ENCODE results near the gene DYNC1I1. TPM values are rescaled to one million over a fixed set of nuclear protein-coding genes. Genes with fewer than 3 reads are reported as not detected.

DYNC1I1 gene
- total RNA-seq, 2 experiments from 2014 or later = 0.08 TPM; not detected in 1

- Mint-ChIP-seq H3K4me3 (no peak overlapping the region), H3K36me3 (ENCODE audit: low read depth) (no peaks in the 10 kb centered on the region), H3K27me3 (peaks cover 34% of the 10 kb centered on the region), H3K4me1 (ENCODE audit: low read depth) (no peaks in the 10 kb centered on the region), H3K9me3 (no peaks in the 10 kb centered on the region), H3K27ac (no peak overlapping the region)
- ChIA-PET CTCF (no interaction called here), POLR2A (no interaction called here)
- ATAC-seq (ENCODE audit: poor library complexity) (no peak), DNase-seq (no peak)
- Histone ChIP-seq H3K27me3 (ENCODE audit: control insufficient read depth in 1 of 2, insufficient read depth in 2 of 2, low read length in 2 of 2) (peaks cover 0 to 3% of the 10 kb centered on the region in 2 experiments), H3K9me3 (ENCODE audit: control insufficient read depth in 1 of 2, insufficient read depth in 1 of 2, low read length in 2 of 2) (no peaks in the 10 kb centered on the region), H3K36me3 (ENCODE audit: insufficient read depth, low read length) (no peaks in the 10 kb centered on the region), H3K4me1 (ENCODE audit: insufficient read depth, low read length) (no peaks in the 10 kb centered on the region), H3K4me3 (ENCODE audit: low read length) (no peak overlapping the region), H3K27ac (ENCODE audit: low read depth in 1 of 2, low read length in 2 of 2) (no peak overlapping the region)
- TF ChIP-seq CTCF (IDR thresholded peaks at IDR 0.05) = no peak
- intact Hi-C loops (cut with DNase I, micrococcal nuclease) = no loop called here
Observed at GRCh38 chr7:95755277-95755934, 16.9 kb upstream of the DYNC1I1 start.

GRCh38 chr7:95758187-95758586 lies 14.2 kb upstream of the DYNC1I1 start:
- Histone ChIP-seq H3K27me3 (ENCODE audit: control insufficient read depth in 1 of 2, insufficient read depth in 2 of 2, low read length in 2 of 2) (peaks cover 0 to 3% of the 10 kb centered on the region in 2 experiments), H3K36me3 (ENCODE audit: insufficient read depth, low read length) (no peaks in the 10 kb centered on the region), H3K27ac (ENCODE audit: low read depth in 1 of 2, low read length in 2 of 2) (no peak overlapping the region), H3K4me1 (ENCODE audit: insufficient read depth, low read length) (no peaks in the 10 kb centered on the region), H3K9me3 (ENCODE audit: control insufficient read depth in 1 of 2, insufficient read depth in 1 of 2, low read length in 2 of 2) (no peaks in the 10 kb centered on the region), H3K4me3 (ENCODE audit: low read length) (no peak overlapping the region)
- DNase-seq (no peak), ATAC-seq (ENCODE audit: poor library complexity) (no peak)
- Mint-ChIP-seq H3K27me3 (peaks cover 30% of the 10 kb centered on the region), H3K36me3 (ENCODE audit: low read depth) (no peaks in the 10 kb centered on the region), H3K4me3 (no peak overlapping the region), H3K9me3 (no peaks in the 10 kb centered on the region), H3K4me1 (ENCODE audit: low read depth) (no peaks in the 10 kb centered on the region), H3K27ac (no peak overlapping the region)
- ChIA-PET CTCF (no interaction called here), POLR2A (no interaction called here)
- TF ChIP-seq CTCF (IDR thresholded peaks at IDR 0.05) = no peak
- intact Hi-C loops (cut with DNase I, micrococcal nuclease) = no loop called here

GRCh38 chr7:95766086-95766485 lies 6.3 kb upstream of the DYNC1I1 start:
- Histone ChIP-seq H3K4me1 (ENCODE audit: insufficient read depth, low read length) (no peaks in the 10 kb centered on the region), H3K36me3 (ENCODE audit: insufficient read depth, low read length) (no peaks in the 10 kb centered on the region), H3K9me3 (ENCODE audit: control insufficient read depth in 1 of 2, insufficient read depth in 1 of 2, low read length in 2 of 2) (no peaks in the 10 kb centered on the region), H3K27ac (ENCODE audit: low read depth in 1 of 2, low read length in 2 of 2) (no peak overlapping the region), H3K27me3 (ENCODE audit: control insufficient read depth in 1 of 2, insufficient read depth in 2 of 2, low read length in 2 of 2) (peaks cover 1 to 2% of the 10 kb centered on the region in 2 experiments), H3K4me3 (ENCODE audit: low read length) (no peak overlapping the region)
- ATAC-seq (ENCODE audit: poor library complexity) (no peak), DNase-seq (no peak)
- intact Hi-C loops (cut with DNase I, micrococcal nuclease) = no loop called here
- H3K4me3 Mint-ChIP-seq = no peak overlapping the region
- H3K27me3 Mint-ChIP-seq = peaks cover under 1% of the 10 kb centered on the region
- H3K36me3 Mint-ChIP-seq (ENCODE audit: low read depth) = no peaks in the 10 kb centered on the region
- ChIA-PET POLR2A (no interaction called here), CTCF (no interaction called here)
- no peaks in the 10 kb centered on the region for H3K4me1 Mint-ChIP-seq (ENCODE audit: low read depth)
- no peak for TF ChIP-seq CTCF (IDR thresholded peaks at IDR 0.05)
- H3K27ac Mint-ChIP-seq = no peak overlapping the region
- no peaks in the 10 kb centered on the region for H3K9me3 Mint-ChIP-seq
